Cardiac septum (tissue), 1 donor: Measurements from ENCODE around the gene ZC3H4. TPM values are rescaled to one million over a fixed set of nuclear protein-coding genes. Genes with fewer than 3 reads are reported as not detected.
"Not testable (repeated sequence)": the region's sequence is repeated elsewhere in the genome, so short reads cannot be mapped to it uniquely, and the experiment has no call there.

Experiments used
- DNase-seq: peaks from one replicate; pipeline ENCODE4 v3.0.0-alpha.2; 2020; ENCODE audit warnings: low spot score
- intact Hi-C: fragments of 100-400 bp; cut with DNase I; formaldehyde crosslinking; loops from one replicate; pipeline ENCODE4 v1.14.0; 2022
- total RNA-seq: library from RNA; stranded (reverse); fragmentation: NEBNext Ultra II Directional; extraction: Animal tissue kit (Norgen Biotek cat#: 25700); gene quantifications from one replicate; pipeline ENCODE4 v1.2.1, GENCODE V29; 2021
- donor health status: DM: no; HTN: no; CAD: no.

The ZC3H4 gene
- total RNA-seq, 1 donor from 2014 or later, result 28.1 TPM

GRCh38 chr19:47111006-47111621, 2.5 kb downstream of the ZC3H4 start:
- peak; percentile 83 for DNase-seq
- intact Hi-C loops, result loop anchor here (5.0 kb wide), 1 partner anchor 254 kb away; no protein-coding TSS in a partner anchor

- intact Hi-C loops, result loop anchor here (5.0 kb wide), 1 partner anchor 253 kb away; no protein-coding TSS in a partner anchor
- no peak for DNase-seq
Measured at GRCh38 chr19:47110521-47111005, 3.0 kb downstream of the ZC3H4 start.

GRCh38 chr19:47109541-47110375, 3.8 kb downstream of the ZC3H4 start:
- no peak for DNase-seq
- intact Hi-C loops, result loop anchor here (5.0 kb wide), 1 partner anchor 252 kb away; no protein-coding TSS in a partner anchor

GRCh38 chr19:47109177-47109540, 4.4 kb downstream of the ZC3H4 start:
- no peak for DNase-seq
- intact Hi-C loops, result no loop called here

- DNase-seq, result no peak
Measured at GRCh38 chr19:47107953-47108746, 5.4 kb downstream of the ZC3H4 start.

GRCh38 chr19:47107202-47107952, 6.2 kb downstream of the ZC3H4 start:
- DNase-seq, result no peak
- intact Hi-C loops, result no loop called here

More at GRCh38 chr19:47107953-47108746, 5.4 kb downstream of the ZC3H4 start:
- intact Hi-C loops, result no loop called here

- intact Hi-C loops, result no loop called here
- DNase-seq, result no peak
Measured at GRCh38 chr19:47106821-47107201, 6.8 kb downstream of the ZC3H4 start.

GRCh38 chr19:47105874-47106273, 7.7 kb downstream of the ZC3H4 start:
- no peak for DNase-seq

GRCh38 chr19:47104680-47105079, 8.9 kb downstream of the ZC3H4 start:
- DNase-seq, result no peak
- intact Hi-C loops, result no loop called here

More at GRCh38 chr19:47105874-47106273, 7.7 kb downstream of the ZC3H4 start:
- intact Hi-C loops, result no loop called here

- no peak for DNase-seq
- intact Hi-C loops, result no loop called here
Measured at GRCh38 chr19:47102346-47103060, 11.1 kb downstream of the ZC3H4 start.

- DNase-seq, intact Hi-C loops: not testable (repeated sequence)
Measured at GRCh38 chr19:47101116-47101515, 12.5 kb downstream of the ZC3H4 start.

- DNase-seq, result no peak
- intact Hi-C loops, result no loop called here
Measured at GRCh38 chr19:47100290-47100689, 13.3 kb downstream of the ZC3H4 start.

- intact Hi-C loops, result no loop called here
- no peak for DNase-seq
Measured at GRCh38 chr19:47099576-47100050, 14.0 kb downstream of the ZC3H4 start.

GRCh38 chr19:47098608-47099007, 15.0 kb downstream of the ZC3H4 start:
- intact Hi-C loops, result no loop called here
- DNase-seq, result no peak

- intact Hi-C loops, result loop anchor here (2.0 kb wide), 1 partner anchor 15 kb away; the partner anchor contains the start of gene ZC3H4
- DNase-seq, result no peak
Measured at GRCh38 chr19:47097396-47098201, 16.0 kb downstream of the ZC3H4 start.

GRCh38 chr19:47096721-47097120, 16.9 kb downstream of the ZC3H4 start:
- DNase-seq, result no peak
- intact Hi-C loops, result loop anchor here (2.0 kb wide), 1 partner anchor 16 kb away; the partner anchor contains the start of gene ZC3H4

GRCh38 chr19:47096100-47096704, 17.4 kb downstream of the ZC3H4 start:
- intact Hi-C loops, result loop anchor here (2.0 kb wide), 1 partner anchor 17 kb away; the partner anchor contains the start of gene ZC3H4
- peak; percentile 82 for DNase-seq
